ENCODE data around the gene CPN1. TPM values are rescaled to one million over a fixed set of nuclear protein-coding genes. Genes with fewer than 3 reads are reported as not detected.

The CPN1 gene
- total and polyA plus RNA-seq, 2 of the 8 experiments (the other 6 are each of a cell fraction or from before 2014, with no cell fraction given) = 0.15 to 0.20 TPM

DNA sequence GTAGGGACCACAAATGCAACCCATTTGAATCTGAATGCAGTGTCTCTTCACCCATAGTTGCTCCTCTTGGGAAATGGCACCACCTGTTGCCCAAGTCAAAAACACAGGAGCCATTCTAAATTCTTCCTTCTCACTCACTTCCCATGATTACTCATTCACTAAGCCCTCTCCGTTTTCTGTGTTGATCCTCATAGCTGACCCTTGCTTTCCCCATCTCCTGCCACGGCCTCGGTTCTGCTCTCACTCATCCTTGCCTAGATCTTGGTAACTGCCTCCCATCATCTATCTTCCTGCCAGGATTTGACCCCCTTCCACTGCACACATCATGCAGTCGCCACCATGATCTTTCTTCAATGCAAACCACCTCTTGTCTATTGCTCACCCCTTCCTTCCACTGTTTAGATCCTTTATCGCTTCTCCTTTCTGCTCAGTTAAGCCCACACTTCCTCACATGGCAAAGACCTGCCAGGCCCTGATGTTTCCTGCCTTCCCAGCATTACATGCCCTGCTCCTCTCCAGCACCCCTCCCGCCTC is 19.0 kb upstream of the CPN1 start:
- Histone ChIP-seq H2AK5ac (ENCODE audit: low read depth, low read length) (no peak overlapping the region), H2BK12ac (ENCODE audit: low read depth, low read length) (no peak overlapping the region), H4K91ac (replicated peaks; ENCODE audit: insufficient read length, low read length) (no peak overlapping the region), H2BK120ac (replicated peaks; ENCODE audit: low read depth, low read length) (no peak overlapping the region), H3K4me2 (ENCODE audit: insufficient read depth in 1 of 2, low read depth in 2 of 2, low read length in 2 of 2) (no peak overlapping the region), H3K79me1 (ENCODE audit: low read depth, low read length) (no peaks in the 10 kb centered on the region), H3K36me3 (ENCODE audit: control insufficient read depth in 2 of 4, insufficient read depth in 4 of 4, low read length in 3 of 4) (no peaks in the 10 kb centered on the region; a peak in 1 of 8 replicates), H3K4me3 (ENCODE audit: extremely low read depth in 1 of 4, insufficient read depth in 2 of 4, low read depth in 3 of 4, low read length in 4 of 4) (no peak overlapping the region), H3K27ac (ENCODE audit: low read depth, low read length) (no peak overlapping the region), H4K8ac (ENCODE audit: extremely low read depth, insufficient read depth, low read length) (no peak overlapping the region), H3K4me1 (replicated peaks in 1 of 4; ENCODE audit: control insufficient read depth in 3 of 4, insufficient read depth in 4 of 4, low read length in 3 of 4) (peaks cover 0 to 4% (median 0%) of the 10 kb centered on the region in 4 experiments; a peak in 2 of 7 replicates), H4K20me1 (replicated peaks in 1 of 2; ENCODE audit: control insufficient read depth in 1 of 2, insufficient read depth in 2 of 2, low read length in 2 of 2) (no peaks in the 10 kb centered on the region), H3K23me2 (ENCODE audit: low read depth, low read length) (no peaks in the 10 kb centered on the region), H3K9ac (replicated peaks in 1 of 4; ENCODE audit: extremely low read depth in 1 of 4, low read depth in 3 of 4, low read length in 3 of 4) (no peak overlapping the region), H3K9me3 (ENCODE audit: insufficient read depth in 2 of 2, low read depth in 1 of 2, low read length in 1 of 2) (peaks cover 0 to 3% of the 10 kb centered on the region in 2 experiments; a peak in 1 of 4 replicates), H2BK20ac (ENCODE audit: low read length) (0 out of 2 replicates have a peak overlapping the region, but pooled peaks have one; percentile 80), H2BK5ac (ENCODE audit: low read depth, low read length) (peak overlapping the region; percentile 63), H2AFZ (ENCODE audit: low read length) (peak overlapping the region; percentile 99), H3K18ac (ENCODE audit: extremely low read depth, low read length) (no peak overlapping the region), H4K5ac (ENCODE audit: insufficient read length, low read depth, low read length) (no peak overlapping the region), H2BK15ac (ENCODE audit: low read length) (peak overlapping the region; percentile 85; the same call in 1 of the 2 replicates), H3K14ac (ENCODE audit: insufficient read length) (no peak overlapping the region), H3K56ac (replicated peaks; ENCODE audit: insufficient read length, low read depth, low read length) (no peak overlapping the region), H3K27me3 (replicated peaks in 1 of 4; ENCODE audit: control insufficient read depth in 3 of 4, extremely low read depth in 1 of 4, insufficient read depth in 3 of 4, low read length in 3 of 4) (no peaks in the 10 kb centered on the region), H3K79me2 (ENCODE audit: control insufficient read depth in 1 of 2, insufficient read depth in 2 of 2, low read length in 2 of 2) (no peaks in the 10 kb centered on the region), H3K4ac (replicated peaks; ENCODE audit: insufficient read length, low read depth, low read length) (no peak overlapping the region), H3K23ac (ENCODE audit: insufficient read length) (no peak overlapping the region)
- no peak for DNase-seq (ENCODE audit: low read depth in 1 of 2, low spot score in 2 of 2)
- CTCF ChIA-PET (ENCODE audit: partially characterized antibody) = interaction anchor here (1.1 to 1.8 kb wide), 5 partner anchors 10 to 255 kb away, joined by 3 to 5 read pairs (median 4); no protein-coding TSS in a partner anchor
- WGBS, 2 experiments (ENCODE audit: extremely low coverage in 1 of 2, insufficient coverage in 1 of 2, insufficient read length in 1 of 2, insufficient replicate concordance in 2 of 2, low coverage in 1 of 2, low lambda C conversion rate in 2 of 2, missing lambda C conversion rate in 1 of 2) = 86% methylated on average over 6 of the region's 6 CpGs; no CpG with 5 or more reads in 1 of the 2 experiments
- no peak for TF ChIP-seq ASH2L (IDR thresholded peaks at IDR 0.05; ENCODE audit: low read length)
- peak; percentile 79 to 82 for TF ChIP-seq RAD21 (IDR thresholded peaks at IDR 0.05 in 1 of 2, conservative IDR thresholded peaks at IDR 0.05 in 1 of 2; ENCODE audit: low read depth in 2 of 2, low read length in 2 of 2)
- TF ChIP-seq, protein P1, sequence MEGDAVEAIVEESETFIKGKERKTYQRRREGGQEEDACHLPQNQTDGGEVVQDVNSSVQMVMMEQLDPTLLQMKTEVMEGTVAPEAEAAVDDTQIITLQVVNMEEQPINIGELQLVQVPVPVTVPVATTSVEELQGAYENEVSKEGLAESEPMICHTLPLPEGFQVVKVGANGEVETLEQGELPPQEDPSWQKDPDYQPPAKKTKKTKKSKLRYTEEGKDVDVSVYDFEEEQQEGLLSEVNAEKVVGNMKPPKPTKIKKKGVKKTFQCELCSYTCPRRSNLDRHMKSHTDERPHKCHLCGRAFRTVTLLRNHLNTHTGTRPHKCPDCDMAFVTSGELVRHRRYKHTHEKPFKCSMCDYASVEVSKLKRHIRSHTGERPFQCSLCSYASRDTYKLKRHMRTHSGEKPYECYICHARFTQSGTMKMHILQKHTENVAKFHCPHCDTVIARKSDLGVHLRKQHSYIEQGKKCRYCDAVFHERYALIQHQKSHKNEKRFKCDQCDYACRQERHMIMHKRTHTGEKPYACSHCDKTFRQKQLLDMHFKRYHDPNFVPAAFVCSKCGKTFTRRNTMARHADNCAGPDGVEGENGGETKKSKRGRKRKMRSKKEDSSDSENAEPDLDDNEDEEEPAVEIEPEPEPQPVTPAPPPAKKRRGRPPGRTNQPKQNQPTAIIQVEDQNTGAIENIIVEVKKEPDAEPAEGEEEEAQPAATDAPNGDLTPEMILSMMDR (IDR thresholded peaks at IDR 0.05; ENCODE audit: control extremely low read depth in 1 of 3, insufficient read depth in 1 of 3, low read depth in 1 of 3, low read length in 3 of 3) = peak in 2 of 3 experiments; percentile 50 to 52; a peak in 3 of 4 replicates
- FAIRE-seq = peak; percentile 71
- POLR2A ChIA-PET (ENCODE audit: partially characterized antibody) = no interaction called here
